Effector memory CD8-positive, alpha-beta T cell (primary cell): ENCODE data around the gene PODXL2.
"Not testable (repeated sequence)": the region's sequence is repeated elsewhere in the genome, so short reads cannot be mapped to it uniquely, and the experiment has no call there.

ENCODE experiments used
- ATAC-seq: fragments of 150-1000 bp; cut with Tn5 transposase; replicated peaks from 2 replicates; pipeline ENCODE4 v1.10.0; 2021; ENCODE audit warnings: mild to moderate bottlenecking, moderate library complexity
- DNase-seq, 3 experiments: peaks; one replicate each; pipeline ENCODE4 v3.0.0; 2021
- H3K27ac Mint-ChIP-seq, 2 donors: one replicate each; pipeline ENCODE4 v1.8.0; 2022; ENCODE audit warnings: mild to moderate bottlenecking in 2 of 2, mixed read lengths in 2 of 2, moderate library complexity in 2 of 2
- H3K27me3 Mint-ChIP-seq, 2 donors: one replicate each; pipeline ENCODE4 v1.8.0; 2022; ENCODE audit warnings: mixed read lengths in 2 of 2
- H3K36me3 Mint-ChIP-seq: one replicate; pipeline ENCODE4 v1.8.0; 2022; ENCODE audit warnings: mild to moderate bottlenecking, moderate library complexity, mixed read lengths; ENCODE audit not compliant: insufficient read depth
- H3K4me1 Mint-ChIP-seq, 2 donors: one replicate each; pipeline ENCODE4 v1.8.0; 2022; ENCODE audit warnings: low read depth in 2 of 2, mixed read lengths in 2 of 2
- H3K4me3 Mint-ChIP-seq, 2 donors: one replicate each; pipeline ENCODE4 v1.8.0; 2022; ENCODE audit warnings: mild to moderate bottlenecking in 2 of 2, mixed read lengths in 2 of 2, moderate library complexity in 2 of 2
- H3K9me3 Mint-ChIP-seq, 2 donors: one replicate each; pipeline ENCODE4 v1.8.0; 2022; ENCODE audit warnings: mixed read lengths in 2 of 2

PODXL2 gene

DNA sequence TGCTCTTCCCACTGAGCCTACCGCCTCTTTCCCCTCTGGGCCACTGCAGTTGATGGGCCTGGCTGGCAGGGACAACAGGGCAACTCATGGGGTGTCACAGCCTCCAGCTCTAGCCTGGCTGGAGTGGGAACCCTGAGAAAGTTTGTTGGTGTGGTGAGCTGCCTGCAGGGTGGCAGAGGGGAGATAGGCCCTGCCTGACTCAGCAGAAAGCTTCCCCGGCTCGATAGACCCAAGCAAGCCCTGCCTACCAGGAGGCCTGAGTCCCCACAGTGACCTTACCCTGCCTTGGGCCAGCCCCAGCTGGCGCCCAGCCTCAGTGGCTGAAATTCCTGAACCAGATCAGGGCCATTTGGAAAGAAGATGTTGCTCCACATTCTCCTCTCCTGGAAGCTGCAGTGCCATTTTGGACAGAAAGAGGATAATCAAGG is 73.2 kb downstream of the PODXL2 start:
- Mint-ChIP-seq H3K27me3 (peaks cover 24 to 35% of the 10 kb centered on the region in 2 donors), H3K27ac (no peak overlapping the region), H3K9me3 (peaks cover 0 to 3% of the 10 kb centered on the region in 2 donors), H3K36me3 (no peaks in the 10 kb centered on the region), H3K4me1 (peaks cover 3 to 4% of the 10 kb centered on the region in 2 donors), H3K4me3 (no peak overlapping the region)
- ATAC-seq (no peak), DNase-seq (no peak)

DNA sequence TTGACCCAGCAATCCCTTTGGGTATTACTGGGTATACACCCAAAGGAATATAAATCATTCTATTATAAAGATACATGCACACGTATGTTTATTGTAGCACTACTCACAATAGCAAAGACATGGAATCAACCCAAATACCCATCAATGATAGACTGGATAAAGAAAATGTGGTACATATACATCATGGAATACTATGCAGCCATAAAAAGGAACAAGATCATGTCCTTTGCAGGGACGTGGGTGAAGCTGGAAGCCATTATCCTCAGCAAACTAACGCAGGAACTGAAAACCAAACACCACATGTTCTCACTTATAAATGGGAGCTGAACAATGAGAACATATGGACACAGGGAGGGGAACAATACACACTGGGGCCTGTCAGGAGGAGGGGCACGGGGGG is 75.9 kb downstream of the PODXL2 start:
- not testable (repeated sequence) for H3K27ac Mint-ChIP-seq, ATAC-seq, H3K9me3 Mint-ChIP-seq, H3K4me1 Mint-ChIP-seq, DNase-seq, H3K36me3 Mint-ChIP-seq, H3K4me3 Mint-ChIP-seq
- H3K27me3 Mint-ChIP-seq: peaks cover 24 to 35% of the 10 kb centered on the region in 2 donors

DNA sequence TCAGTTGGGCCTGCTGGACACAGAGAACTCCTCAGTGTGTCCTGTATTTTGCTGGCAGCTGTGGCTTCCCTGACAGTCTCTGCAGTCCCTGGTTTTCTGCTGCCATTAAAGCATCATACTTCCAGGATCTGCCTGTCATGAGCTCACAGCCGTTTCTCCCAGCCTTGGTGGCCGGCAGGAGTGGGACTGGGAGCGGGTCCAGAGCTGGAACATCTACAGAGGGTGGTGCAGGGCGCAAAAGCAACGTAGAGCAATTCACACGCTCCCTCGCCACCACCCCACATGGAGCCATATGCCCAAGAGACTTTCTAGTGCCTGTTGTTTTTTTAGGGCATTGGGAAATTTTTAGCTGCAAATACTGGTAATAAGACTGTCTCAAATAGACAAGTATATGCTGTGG is 77.3 kb downstream of the PODXL2 start:
- Mint-ChIP-seq H3K27ac (no peak overlapping the region), H3K36me3 (no peaks in the 10 kb centered on the region), H3K4me1 (no peaks in the 10 kb centered on the region), H3K4me3 (no peak overlapping the region), H3K9me3 (peaks cover 0 to 3% of the 10 kb centered on the region in 2 donors), H3K27me3 (peaks cover 24 to 33% of the 10 kb centered on the region in 2 donors)
- ATAC-seq (no peak), DNase-seq (no peak)

DNA sequence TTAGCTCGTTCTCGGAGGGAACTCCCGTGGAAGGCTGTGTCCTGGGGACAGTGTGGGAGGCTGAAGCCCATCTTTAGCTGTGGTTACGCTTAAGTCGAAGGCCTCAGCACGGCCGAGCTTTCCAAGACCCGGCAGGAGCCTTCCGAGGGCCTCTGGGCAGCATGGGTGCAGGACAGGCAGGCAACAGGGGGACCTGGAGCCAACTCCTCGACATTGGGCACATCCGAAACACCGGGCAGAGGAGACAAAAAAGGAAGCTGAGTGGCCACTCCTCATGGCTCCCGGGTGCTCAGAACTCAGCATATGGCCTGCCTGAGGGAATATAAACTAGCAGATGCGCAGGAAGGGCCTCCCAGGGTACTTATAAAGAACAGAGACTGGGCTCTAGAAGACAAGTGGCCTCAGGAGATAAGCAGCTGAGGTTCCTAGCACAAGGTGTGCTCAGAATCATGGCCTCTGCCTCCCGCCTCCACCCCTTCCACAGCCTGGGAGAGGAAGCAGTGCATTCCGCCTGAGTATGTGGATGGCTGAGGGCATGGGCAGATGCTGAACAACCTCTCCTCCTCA is 77.9 kb downstream of the PODXL2 start:
- DNase-seq (no peak), ATAC-seq (no peak)
- H3K36me3 Mint-ChIP-seq: no peaks in the 10 kb centered on the region
- peaks cover 0 to 3% of the 10 kb centered on the region in 2 donors for H3K9me3 Mint-ChIP-seq
- H3K4me3 Mint-ChIP-seq: no peak overlapping the region
- no peak overlapping the region for H3K27ac Mint-ChIP-seq
- H3K27me3 Mint-ChIP-seq: peaks cover 19 to 27% of the 10 kb centered on the region in 2 donors
- no peaks in the 10 kb centered on the region for H3K4me1 Mint-ChIP-seq

DNA sequence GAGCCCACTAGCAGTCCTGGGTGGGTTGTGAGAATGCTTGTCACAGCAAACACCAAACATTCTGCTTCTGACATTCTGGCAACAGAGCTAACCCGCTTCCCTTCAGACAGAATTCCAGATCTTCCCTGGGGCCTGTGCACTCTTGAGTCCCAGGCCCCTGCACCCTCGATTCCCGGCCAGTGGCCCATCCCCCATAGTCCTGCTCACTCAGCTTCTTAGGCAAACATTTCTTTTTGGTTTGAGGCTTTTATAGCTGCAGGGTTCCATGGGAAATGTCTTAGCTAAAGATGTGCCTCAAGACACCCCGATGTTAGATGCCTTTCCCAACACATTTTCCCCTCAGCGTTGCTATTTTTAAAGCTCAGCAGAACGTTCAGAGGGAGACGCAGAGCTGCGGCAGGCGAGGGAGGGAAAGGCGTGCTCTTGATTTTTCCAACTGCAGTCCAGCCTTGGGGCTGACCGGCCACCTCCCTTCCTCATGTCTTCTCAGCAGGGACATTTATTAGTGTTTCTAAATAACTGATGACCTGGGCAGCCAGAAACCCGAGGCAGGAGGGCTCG is 78.9 kb downstream of the PODXL2 start:
- ATAC-seq (no peak), DNase-seq (no peak)
- peaks cover 0 to 3% of the 10 kb centered on the region in 2 donors for H3K9me3 Mint-ChIP-seq
- H3K4me1 Mint-ChIP-seq: no peaks in the 10 kb centered on the region
- peaks cover 18 to 29% of the 10 kb centered on the region in 2 donors for H3K27me3 Mint-ChIP-seq
- H3K4me3 Mint-ChIP-seq: no peak overlapping the region
- H3K36me3 Mint-ChIP-seq: no peaks in the 10 kb centered on the region
- no peak overlapping the region for H3K27ac Mint-ChIP-seq

DNA sequence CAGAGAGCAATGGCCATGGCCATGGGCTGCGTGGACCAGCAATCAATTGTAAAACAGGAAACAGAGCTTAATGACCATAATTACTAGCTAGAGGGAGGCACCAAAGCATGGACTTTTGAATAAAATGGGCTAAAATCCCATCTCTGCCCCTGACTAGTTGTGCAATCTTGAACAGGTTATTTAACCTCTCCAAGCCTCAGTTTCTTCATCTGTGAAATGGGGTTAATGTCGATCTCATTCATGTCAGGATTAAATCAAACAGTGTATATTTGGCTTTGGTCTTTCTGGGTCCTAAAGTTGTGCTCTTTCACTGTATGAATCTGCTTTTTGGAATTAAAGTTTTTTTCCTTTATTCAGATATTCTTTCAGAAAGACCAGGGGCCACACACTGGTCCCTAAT is 79.9 kb downstream of the PODXL2 start:
- ATAC-seq (no peak), DNase-seq (no peak)
- Mint-ChIP-seq H3K4me3 (no peak overlapping the region), H3K9me3 (no peaks in the 10 kb centered on the region), H3K27me3 (peaks cover 9 to 23% of the 10 kb centered on the region in 2 donors), H3K36me3 (no peaks in the 10 kb centered on the region), H3K27ac (no peak overlapping the region), H3K4me1 (no peaks in the 10 kb centered on the region)

DNA sequence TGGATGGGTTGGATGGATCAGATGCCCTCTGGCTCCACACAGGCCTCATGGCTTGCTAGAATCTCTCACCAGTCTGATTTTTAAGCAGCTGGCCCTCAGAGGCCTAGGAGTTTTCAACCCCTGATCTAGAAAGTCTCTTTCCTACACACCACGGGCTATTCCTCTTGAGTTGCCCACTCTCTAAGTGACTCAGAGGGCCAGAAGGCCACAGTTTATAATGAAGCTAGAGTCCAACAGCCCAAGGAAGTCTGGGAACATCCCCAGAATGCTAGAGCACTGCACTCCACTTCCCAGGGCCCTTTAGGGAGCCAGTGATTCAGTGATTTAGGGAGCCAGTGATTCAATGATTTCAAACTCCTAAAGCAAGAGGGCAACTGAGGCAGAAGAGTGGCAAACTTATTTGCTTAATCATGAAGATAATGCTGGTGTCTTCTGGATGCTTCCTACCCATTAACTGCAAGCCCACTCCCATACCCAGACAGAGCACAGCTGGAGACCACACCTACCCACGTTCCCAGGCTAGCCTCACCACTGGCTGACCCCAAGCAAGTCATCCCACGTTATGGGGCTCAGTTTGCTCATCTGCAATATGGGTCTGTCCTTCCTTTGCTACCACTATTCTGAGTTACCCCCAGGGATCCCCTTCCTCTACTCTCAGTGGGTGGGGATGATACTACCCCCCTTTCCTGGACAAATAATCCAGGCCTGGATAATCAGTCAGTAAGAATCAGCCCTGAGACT is 80.5 kb downstream of the PODXL2 start:
- no peak for DNase-seq
- no peaks in the 10 kb centered on the region for H3K36me3 Mint-ChIP-seq

GRCh38 chr3:127710155-127710941 is 81.4 kb downstream of the PODXL2 start:
- Mint-ChIP-seq H3K27me3 (peaks cover 5 to 25% of the 10 kb centered on the region in 2 donors), H3K9me3 (no peaks in the 10 kb centered on the region), H3K27ac (no peak overlapping the region), H3K4me3 (no peak overlapping the region), H3K36me3 (no peaks in the 10 kb centered on the region), H3K4me1 (no peaks in the 10 kb centered on the region)
- DNase-seq (no peak), ATAC-seq (no peak)

More for the DNA sequence above, 80.5 kb downstream of the PODXL2 start:
- H3K9me3 Mint-ChIP-seq: no peaks in the 10 kb centered on the region
- H3K27ac Mint-ChIP-seq: no peak overlapping the region
- H3K27me3 Mint-ChIP-seq: peaks cover 2 to 23% of the 10 kb centered on the region in 2 donors
- H3K4me1 Mint-ChIP-seq: no peaks in the 10 kb centered on the region
- no peak for ATAC-seq
- H3K4me3 Mint-ChIP-seq: no peak overlapping the region

DNA sequence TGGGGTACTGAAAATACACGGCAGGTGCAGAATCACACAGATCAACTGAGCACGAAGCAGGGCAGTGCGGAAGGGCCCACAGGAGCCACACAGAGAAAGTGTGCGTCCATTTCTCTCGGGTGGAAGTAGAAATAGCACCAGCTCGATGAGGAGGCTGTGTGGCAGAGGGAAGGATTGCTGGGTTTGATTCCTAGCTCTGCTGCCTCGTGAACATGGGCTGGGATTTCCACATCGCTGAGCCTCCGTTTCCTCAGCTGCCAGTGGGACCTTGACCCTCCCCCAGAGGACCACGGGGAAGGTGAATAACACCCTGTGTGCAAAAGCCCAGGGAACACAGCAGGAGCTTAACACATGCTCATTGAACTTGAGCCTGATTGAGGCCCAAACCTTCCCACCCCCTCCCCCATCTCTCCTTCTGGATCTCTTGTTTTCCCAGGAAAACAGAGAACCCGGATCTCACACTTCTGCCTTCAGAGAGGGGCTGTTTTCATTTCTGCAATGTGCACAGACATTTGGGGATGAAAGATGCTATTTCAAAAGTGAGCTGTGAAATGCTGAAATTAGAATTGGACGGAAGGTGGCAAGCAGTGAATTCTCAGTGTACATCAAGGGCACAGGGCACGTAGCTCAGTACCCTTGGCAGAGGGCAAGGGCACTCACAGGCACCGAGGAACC is 82.2 kb downstream of the PODXL2 start:
- Mint-ChIP-seq H3K27me3 (peaks cover 9 to 29% of the 10 kb centered on the region in 2 donors), H3K36me3 (no peaks in the 10 kb centered on the region), H3K9me3 (no peaks in the 10 kb centered on the region), H3K4me3 (no peak overlapping the region), H3K27ac (no peak overlapping the region), H3K4me1 (no peaks in the 10 kb centered on the region)
- DNase-seq (no peak), ATAC-seq (no peak)

GRCh38 chr3:127711896-127712295 is 82.9 kb downstream of the PODXL2 start:
- no peak overlapping the region for H3K4me3 Mint-ChIP-seq
- ATAC-seq: no peak

DNA sequence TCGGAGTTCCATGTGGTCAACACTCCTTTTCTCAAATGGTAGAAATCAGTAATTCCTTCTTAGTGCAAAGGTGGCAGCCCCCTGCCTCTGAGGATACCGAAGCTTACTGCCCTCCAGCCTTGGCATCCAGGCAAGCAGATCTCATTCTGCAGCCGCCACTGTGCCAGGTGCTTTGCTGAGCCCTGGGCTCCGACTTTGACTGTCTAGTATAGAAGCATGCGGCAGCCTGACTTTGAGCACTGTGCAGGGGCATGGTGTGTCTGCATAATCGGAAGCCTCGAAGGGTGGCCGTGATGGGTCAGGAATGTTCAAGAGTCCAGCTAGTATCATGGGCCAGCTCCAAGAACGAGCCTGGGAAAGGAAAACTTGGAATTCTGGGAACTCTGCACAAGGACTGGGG is 83.5 kb downstream of the PODXL2 start:
- Mint-ChIP-seq H3K36me3 (no peaks in the 10 kb centered on the region), H3K27me3 (peaks cover 9 to 39% of the 10 kb centered on the region in 2 donors), H3K27ac (no peak overlapping the region), H3K4me3 (no peak overlapping the region), H3K4me1 (no peaks in the 10 kb centered on the region), H3K9me3 (no peaks in the 10 kb centered on the region)
- DNase-seq: no peak
- ATAC-seq: no peak

More at GRCh38 chr3:127711896-127712295, 82.9 kb downstream of the PODXL2 start:
- Mint-ChIP-seq H3K27ac (no peak overlapping the region), H3K36me3 (no peaks in the 10 kb centered on the region), H3K27me3 (peaks cover 9 to 35% of the 10 kb centered on the region in 2 donors), H3K9me3 (no peaks in the 10 kb centered on the region), H3K4me1 (no peaks in the 10 kb centered on the region)
- no peak for DNase-seq

GRCh38 chr3:127712881-127713771 is 84.1 kb downstream of the PODXL2 start:
- Mint-ChIP-seq H3K36me3 (no peaks in the 10 kb centered on the region), H3K27ac (no peak overlapping the region)

More at GRCh38 chr3:127712881-127713771, 84.1 kb downstream of the PODXL2 start:
- Mint-ChIP-seq H3K4me3 (no peak overlapping the region), H3K4me1 (no peaks in the 10 kb centered on the region), H3K27me3 (peaks cover 9 to 44% of the 10 kb centered on the region in 2 donors), H3K9me3 (no peaks in the 10 kb centered on the region)
- ATAC-seq: no peak
- DNase-seq: no peak
